ENCODE results near the gene SOX2.

SOX2 gene

GRCh38 chr3:181711325-181712135 is at the start of gene SOX2:
Gene SOX2 (plus strand): TSS chr3:181711925. CDS start chr3:181712361, 436 bp downstream.
- DNase-seq, result peak; percentile 86

DNA sequence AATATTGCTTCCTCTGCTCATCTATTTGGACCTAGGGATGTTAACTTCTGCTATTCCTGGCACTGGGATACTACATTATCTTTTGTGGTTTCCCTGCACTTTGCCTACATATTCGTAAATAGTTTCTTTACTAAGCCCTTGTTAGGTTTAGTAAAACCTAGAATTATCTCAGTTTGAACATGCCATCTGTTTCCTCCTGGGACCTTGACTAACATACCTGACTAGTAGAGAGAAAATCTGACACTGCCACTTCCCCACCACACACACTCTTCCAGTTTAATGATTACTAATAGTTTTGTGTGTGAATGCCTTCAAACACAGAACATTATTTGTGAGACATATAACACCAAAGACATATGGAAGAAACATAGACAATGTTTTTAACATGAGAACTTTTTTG is 28.2 kb upstream of the SOX2 start:
- DNase-seq, result no peak

DNA sequence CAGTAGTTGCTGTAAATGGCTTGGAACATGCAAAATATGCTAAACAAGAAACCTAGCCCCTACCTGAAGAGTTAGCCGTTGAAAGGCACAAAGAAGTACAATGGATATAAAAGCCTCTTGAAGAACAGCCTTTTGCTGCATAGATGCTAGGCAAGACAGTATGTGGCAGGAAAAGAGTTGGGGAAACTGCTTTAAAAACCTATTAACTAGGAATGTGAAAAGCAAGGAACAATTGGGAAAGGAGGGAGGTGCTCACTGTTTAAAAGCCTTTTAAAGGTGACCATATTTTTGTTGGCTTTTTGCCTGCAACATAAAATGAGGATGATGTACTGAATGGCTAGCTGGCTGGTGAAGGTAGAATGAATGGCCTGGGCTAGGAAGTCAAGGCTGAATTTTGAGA is 24.5 kb upstream of the SOX2 start:
- DNase-seq, result no peak

GRCh38 chr3:181687731-181688130 is 24.0 kb upstream of the SOX2 start:
- no peak for DNase-seq

GRCh38 chr3:181689546-181689945 is 22.2 kb upstream of the SOX2 start:
- DNase-seq, result no peak

DNA sequence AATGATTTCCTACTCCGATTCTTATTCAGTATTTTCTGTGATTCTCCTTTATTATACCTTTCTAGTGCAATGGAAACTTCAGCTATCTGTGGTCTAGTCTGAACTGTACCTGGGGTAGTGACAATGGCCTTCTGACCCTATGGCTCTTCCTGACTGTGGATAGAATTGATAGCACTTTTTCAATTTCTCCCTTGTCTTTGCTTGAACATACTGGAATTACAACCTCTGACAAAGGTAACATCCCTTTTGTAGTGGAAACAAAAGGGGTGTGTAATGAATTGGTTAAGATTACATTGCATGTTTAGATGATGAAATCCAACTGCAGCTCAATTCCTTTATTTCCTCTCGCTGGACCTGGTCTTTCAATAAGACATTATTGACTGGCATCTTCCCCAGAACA is 21.0 kb upstream of the SOX2 start:
- DNase-seq, result no peak

- DNase-seq, result no peak
These were observed 19.8 kb upstream of the SOX2 start for GRCh38 chr3:181691901-181692300.

GRCh38 chr3:181692311-181693145 is 19.2 kb upstream of the SOX2 start:
- DNase-seq, result no peak

GRCh38 chr3:181693280-181693679 is 18.4 kb upstream of the SOX2 start:
- DNase-seq, result no peak

- DNase-seq, result no peak
These were observed 16.7 kb upstream of the SOX2 start for GRCh38 chr3:181694805-181695660.

GRCh38 chr3:181695661-181696491 is 15.8 kb upstream of the SOX2 start:
- DNase-seq, result no peak

DNA sequence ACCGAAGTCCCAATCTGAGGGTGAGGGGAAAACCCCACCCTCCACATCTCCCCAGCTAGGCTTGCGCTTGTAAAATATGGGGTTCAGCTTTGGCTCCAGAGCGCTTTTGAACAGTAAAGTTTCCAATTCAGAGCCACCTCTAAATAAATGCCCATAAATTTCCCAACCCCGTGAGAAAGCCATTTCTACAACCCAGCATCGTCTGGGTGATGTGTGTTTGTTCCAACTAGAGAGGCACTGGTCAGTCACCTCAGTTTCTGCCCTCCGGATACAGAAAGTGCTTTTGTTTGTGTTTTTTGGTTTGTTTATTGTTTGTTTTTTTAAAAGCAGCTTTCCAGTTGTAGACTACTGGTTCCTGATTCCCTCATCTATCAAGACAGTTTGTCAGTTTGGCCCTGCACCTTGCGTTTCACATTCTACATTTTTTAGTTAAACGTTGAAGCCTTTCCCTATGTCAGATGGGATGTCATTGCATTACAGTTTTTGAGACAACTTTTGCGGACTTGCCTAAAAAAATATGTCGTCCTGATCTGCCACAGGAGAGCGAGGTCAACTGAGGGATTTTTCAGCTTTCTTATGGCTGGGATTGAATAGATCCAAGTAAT is 15.0 kb upstream of the SOX2 start:
- no peak for DNase-seq

- no peak for DNase-seq
These were observed 13.3 kb upstream of the SOX2 start for GRCh38 chr3:181698263-181698954.

DNA sequence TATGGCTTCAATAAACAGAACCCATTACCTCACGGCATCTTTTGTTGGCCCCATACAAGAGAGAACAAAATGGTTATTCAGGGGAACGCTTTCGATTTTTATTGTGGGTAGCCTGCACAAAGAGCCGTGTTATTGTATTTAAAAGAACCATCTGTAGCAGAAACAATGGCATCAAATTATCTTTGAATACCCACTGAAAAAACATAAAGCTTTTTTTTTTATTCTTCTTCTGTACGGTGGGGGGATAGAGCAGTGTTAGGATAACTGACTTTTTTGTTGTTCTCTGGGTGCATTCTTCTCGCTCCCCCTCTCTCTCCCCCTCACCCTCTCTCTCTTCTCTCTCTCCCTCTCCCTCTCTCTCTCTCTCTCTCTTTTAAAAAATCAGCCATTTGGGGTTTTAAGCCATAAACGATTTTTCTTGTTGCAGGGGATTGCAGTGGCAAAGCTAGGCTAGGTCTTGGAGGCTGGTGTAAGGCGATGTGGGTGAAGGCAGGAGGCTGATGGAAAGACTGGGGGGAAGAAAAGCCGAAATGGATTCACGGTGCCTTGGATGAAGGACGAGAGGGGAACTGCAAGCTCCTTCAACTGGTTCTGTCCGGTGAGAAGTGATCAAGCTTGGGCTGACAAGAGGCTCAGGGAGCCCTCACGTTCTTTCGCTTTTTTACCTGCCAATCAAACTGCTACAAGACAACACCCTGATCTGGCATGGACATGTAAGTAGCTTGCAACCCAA is 12.4 kb upstream of the SOX2 start:
- DNase-seq, result no peak

DNA sequence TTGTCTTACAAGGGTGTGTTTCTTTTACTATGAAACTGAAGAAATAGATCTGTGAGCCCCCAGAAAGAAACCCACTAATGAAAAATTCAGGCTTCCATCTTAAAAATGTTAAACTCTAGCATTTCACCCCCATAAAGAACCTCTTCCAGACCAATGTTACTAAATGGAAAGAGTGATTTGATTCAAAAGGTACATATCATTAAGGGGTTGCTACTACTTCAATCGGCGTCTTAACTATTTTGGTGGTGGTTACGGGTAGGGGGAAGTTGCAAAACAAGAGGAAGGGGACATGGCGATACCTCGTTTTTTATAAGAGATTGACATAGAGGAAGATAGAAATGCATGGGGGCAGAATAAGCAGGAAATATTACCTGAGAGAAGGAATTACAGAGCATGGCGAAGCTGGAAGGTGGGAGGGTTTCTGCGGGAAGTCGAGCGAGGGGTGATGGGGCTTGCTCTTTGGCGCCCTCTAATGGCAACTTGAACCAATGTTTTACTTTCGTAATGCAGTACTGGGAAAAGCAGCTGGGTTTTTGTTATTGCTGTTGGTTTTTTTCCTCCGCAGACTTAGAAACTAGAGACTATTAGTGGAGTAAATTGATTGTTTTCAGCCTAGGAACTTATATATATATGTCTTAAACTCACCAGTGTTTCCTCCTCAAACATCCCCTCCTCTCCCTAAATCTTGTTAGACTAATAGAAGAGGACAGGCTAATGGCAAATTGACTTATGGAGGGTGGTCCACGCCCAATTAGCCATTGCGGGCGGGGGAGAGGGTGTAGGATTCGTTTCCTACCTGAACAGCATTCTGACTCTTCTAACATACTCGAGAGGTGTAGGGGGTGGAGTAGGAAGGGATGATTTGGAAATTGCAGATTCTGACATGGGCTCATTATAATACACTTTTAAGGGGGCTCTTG is 11.3 kb upstream of the SOX2 start:
- peak; percentile 52 for DNase-seq

DNA sequence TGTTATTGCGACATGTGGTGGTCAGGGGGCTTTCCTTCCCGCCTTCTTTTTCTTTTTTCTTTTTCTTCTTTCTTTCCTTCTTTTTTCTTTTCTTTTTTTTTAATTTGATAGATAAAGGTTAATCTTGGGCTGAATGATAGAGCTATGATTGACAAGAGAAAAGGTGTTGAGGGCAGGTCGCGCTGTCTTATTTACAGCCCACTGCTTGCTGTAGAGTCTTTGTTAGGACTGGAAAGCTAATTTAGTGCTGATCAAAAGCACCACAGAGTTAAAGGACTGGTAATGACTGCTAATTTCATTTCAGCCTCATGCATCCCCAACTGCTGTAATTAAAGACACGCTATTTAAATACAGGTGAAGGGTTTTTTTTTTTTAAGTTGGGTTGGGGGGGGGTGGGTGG is 10.6 kb upstream of the SOX2 start:
- no peak for DNase-seq

GRCh38 chr3:181703601-181704420 is 7.9 kb upstream of the SOX2 start:
- no peak for DNase-seq

GRCh38 chr3:181704421-181705085 is 7.2 kb upstream of the SOX2 start:
- DNase-seq, result no peak

Measured in NCI-H2171 (cell line).